Iris pigment epithelial cell (primary cell): ENCODE data around the gene SREBF2.

Source experiments
- DNase-seq: peaks from one replicate; pipeline ENCODE4 v3.0.0-alpha.2; 2011; ENCODE audit warnings: low read depth

SREBF2 gene

GRCh38 chr22:41908411-41909309 is 75.8 kb downstream of the SREBF2 start:
- no peak for DNase-seq

DNA sequence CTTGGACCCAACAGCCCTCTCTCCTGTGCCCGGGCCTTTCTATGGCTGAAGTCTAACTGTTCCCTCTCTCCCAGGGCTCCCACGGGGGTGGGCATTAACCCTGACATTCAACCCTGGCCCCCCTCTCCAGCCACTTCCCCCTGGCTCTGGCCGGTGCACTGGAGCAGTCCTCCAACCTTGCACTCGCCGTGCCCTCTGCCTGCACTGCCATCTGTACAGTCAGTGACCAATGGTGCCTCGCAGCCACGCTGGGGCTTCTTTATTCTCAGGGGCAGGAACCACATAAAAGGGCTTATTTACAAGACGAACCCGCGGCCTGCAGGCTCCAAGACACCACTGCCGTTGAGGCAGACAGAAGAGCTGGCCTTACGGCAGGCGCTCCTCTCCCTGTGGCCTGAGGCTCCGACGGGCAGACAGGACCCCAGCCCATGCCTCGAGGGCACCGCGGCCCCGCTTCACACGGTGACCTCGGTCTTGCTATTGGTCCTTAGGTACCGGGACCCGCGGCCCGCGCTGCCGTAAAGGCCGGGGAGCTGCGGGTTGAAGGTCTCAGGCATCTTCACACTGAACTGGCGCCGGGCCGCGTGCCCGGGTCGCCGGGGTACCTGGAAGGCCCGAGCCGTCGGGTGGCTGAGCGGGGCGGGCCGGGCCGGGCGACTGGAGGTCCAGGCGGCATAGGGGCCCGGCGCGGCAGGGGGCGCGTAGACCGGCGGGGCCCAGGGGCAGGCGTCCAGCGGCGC is 76.6 kb downstream of the SREBF2 start:
- DNase-seq = no peak

GRCh38 chr22:41910050-41911000 is 77.4 kb downstream of the SREBF2 start:
- peak; percentile 32 for DNase-seq

DNA sequence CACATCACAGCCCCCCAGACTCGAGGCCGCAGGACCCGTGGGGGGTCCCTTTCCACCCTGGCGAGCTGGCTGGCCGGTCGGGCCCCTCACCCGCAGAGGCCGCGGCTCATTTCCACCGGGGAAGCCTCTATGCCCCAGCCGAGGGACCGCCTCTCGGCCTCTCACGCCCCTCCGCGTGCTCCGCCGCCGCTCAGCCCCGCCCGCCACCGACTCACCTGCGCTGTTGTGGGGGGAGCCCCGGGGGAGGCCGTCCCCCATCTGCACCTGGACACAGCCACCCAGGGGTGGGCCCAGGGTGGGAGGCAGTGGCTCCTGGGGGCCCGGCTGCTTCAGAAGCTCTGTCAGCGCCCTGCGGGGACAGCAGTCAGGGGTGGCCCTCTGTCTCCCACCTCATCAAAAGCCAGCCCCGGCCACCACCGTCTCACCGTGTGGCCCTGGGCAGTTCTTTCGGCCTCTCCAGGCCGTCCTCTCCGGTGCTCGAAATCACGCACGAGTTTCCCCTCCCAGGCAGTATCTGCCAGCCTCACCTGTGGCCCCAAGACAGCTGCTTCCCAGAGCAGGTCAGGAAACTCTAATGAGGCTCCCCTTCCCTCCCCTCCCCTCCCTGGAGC is 78.2 kb downstream of the SREBF2 start:
- no peak for DNase-seq

GRCh38 chr22:41912338-41913039 is 79.6 kb downstream of the SREBF2 start:
- no peak for DNase-seq

DNA sequence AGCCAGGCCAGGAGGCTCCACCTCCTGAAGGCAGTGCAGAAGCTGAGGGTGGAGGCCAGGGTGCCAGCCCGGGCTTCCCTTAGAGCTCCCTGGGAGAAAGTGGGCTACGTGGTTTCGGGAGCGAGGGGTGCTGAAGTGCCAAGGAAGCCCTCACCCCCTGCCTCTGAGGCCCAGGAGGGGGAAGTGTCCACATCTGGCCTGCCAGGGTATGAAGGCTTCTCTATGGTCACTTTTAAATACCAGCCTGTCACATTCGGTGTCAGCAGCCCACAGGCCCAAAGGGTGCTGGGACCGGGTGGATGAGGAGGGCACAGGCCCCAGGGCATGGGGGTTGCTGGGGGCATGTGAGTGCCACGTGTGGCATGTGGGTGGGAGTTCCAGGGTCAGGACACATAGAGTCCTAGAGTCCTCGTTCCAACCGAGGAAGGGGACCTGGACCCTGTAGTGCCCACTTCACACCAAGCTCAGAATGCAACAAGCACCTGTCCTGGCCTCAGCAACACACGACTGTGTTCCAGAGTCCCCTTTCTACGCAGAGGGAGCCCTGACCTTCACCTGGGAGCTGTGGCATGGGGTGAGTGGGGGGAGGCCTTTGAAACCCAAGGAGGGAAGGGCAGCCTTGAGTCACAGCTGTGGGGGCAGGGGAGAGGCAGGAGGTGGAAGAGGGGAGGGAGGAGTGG is 80.3 kb downstream of the SREBF2 start:
- no peak for DNase-seq

DNA sequence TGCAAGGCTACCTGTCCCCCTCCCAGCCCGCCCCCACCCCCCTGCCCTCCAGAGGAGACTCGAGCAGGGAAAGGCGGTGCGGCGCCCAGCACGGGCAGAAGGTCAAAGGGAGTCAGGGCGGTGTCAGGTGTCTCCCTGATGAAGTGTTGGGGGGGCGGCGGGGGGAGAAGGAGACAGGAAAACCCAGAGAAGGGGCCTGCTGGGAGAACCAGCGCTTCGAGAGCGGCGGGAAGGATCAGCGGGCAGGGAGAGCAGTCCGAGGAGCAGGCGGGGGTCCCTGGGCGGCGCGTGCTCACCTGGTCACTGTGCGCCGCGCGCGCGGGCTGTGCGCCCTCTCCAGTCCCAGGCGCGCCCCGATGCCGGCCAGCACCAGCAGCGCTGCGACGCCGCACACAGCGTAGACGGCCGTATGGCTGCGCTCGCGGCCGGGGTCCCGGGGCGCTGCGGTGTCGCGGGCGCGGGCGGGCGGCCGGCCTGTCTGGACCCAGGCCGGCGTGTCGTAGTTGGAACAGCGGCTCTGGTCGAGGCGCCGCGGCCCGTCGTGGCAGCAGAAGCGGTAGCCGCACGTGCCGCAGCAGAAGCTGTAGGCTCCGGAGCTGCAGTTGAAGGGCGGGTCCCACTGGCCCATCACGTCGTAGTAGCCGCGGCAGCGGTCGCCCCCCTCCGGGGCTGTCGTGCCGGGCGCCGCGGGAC is 81.1 kb downstream of the SREBF2 start:
- DNase-seq = no peak

GRCh38 chr22:41914611-41915034 is 81.7 kb downstream of the SREBF2 start:
- DNase-seq = no peak

- peak; percentile 49 for DNase-seq
These were observed 82.3 kb downstream of the SREBF2 start, which contains the start of gene SHISA8 for GRCh38 chr22:41915035-41915785. SHISA8 (minus strand) TSS chr22:41915074; CDS start chr22:41914667, 407 bp downstream.

DNA sequence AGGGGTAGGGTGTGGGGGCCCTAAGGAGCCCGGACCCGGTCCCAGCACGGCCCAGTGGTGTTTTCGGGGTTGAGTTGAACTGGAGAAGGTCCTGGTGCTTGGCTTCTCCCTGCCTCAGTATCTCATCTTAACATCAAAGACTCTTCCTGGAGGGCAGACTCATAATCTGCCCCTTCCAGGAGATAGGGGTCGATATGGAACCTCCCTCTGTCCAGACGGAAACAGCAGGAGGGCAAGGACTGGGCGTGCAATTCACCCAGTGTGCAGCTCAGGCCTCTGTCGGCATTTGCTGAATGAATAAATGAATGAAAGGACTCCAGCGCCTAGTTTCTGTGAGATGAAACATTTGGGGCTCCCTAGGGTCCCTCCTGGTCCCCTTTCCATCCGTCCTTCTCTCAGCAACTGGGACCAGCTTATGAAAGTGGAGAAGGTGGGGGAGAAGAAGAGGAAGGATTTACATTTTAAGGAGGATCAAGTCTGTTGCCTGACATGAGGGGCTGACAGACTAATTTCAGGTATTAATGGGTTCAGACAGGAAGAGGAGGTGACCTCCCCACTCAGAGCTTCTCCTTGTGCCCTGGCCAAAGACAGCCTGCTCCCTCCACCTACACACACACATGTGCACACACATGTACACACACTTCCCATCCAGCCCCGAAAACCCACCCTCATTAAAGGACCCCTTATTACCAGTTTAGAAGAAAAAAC is 83.0 kb downstream of the SREBF2 start:
- no peak for DNase-seq

DNA sequence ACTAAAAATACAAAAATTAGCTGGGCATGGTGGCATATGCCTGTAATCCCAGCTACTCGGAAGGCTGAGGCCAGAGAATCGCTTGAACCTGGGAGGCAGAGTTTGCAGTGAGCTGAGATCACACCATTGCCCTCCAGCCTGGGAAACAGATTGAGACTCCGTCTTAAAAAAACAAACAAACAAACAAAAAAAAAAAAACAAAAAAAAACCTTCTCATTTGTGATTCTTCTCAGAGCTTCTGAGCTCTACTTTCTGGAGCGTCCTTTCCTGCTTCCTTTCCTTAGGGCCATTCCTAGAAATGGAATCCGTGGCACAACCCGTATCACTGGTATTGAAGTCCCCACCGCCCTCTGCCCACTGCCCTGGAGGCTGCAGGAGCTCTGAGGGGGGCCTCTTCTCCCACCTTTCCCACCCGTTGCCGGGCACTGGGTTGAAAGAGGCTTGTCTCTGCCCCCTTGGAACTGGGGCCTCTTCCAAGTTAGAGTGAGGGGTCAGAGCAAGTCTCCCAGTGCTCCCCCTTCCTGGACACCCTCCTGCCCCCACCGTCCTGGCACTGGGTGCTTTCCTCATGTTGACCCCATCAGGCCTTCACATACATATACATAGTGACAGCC is 83.9 kb downstream of the SREBF2 start:
- no peak for DNase-seq

- no peak for DNase-seq
These were observed 84.5 kb downstream of the SREBF2 start for GRCh38 chr22:41917375-41917902.

- DNase-seq = peak; percentile 36
These were observed 85.2 kb downstream of the SREBF2 start for GRCh38 chr22:41917903-41918791.

DNA sequence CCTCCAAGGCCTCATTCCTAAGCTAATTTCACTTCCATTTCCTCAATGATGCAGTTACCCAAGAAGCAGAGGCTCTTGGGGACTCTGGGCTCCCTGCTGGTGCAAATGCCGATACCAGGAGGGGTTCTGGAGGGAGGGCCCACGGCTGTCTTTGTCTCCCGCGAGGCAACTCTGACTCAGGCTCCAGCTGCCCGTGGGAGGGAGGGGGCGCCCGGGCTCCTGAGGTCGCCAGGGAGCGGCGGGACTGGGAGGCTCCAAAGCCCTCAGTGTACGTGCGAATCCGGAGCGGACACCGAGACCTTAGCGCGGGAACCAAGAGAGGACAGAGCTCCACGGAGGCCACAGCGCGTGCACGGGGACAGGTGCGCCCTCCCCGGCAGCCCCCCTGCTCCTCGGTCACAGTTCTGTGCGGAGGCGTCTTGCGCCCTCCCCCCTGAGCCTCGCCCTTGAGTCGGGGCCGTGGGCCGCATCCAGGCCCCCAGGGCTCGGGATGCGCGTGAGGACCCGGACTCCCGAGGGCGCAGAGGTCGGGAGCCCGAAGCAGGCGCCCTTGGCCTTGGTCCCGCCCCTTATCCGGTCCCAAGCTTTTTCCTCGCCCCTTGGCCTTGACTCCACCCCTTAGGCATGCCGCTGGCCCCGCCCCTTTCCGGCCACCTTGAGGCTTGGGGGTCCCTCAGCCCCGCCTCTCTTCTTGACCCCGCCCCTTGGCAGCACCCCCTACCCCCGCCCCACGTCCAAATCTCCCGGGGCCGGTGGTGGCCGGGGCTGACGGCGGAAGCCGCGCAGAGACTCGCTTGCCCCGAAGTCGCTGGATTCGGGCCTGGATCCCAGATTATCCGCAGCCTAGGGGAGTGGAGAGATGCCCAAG is 86.7 kb downstream of the SREBF2 start:
- no peak for DNase-seq

DNA sequence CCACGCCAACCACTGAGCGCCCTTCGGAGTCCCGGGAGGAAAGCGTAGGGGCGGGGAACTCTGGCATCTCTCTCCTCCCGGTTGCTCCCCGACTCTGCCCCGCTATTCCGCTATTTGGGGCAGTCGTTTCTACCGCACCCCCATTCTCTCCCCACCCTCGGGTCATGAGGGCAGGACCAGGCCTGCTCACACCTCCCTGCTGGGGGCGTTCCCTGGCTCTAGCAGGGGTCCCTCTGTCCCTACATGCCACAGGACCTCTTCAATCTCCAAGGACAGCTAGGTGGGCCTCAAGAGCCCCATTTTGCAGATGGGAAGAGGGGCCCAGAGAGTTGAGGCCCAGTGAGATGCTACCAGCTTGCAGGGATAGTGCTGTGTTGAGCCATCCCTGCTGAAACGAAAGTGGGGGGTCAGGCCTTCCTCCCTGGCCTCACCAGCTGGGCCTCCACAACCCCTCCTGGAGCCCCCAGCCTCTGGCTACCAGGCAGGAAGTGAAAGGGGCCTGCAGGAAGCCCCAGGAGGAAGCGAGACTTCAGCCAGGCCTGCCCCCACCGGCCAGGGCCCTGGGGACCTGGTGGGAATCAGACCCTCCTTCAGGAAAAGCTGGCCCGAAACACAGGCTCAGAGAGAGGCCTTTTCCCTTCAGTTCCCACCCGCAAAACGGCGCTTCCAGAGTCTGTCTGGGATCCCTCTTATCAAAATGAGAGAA is 87.5 kb downstream of the SREBF2 start:
- no peak for DNase-seq
